ENCODE measurements around the gene PPP1R13B. TPM values are rescaled to one million over a fixed set of nuclear protein-coding genes. Genes with fewer than 3 reads are reported as not detected.

Gene PPP1R13B
- total RNA-seq, 1 donor, result 7.3 TPM

GRCh38 chr14:103698380-103699260, 148.8 kb downstream of the PPP1R13B start:
- no peak for DNase-seq (ENCODE audit: low read depth)
- H3K4me3 ChIP-seq (ENCODE audit: low read depth, low read length), result no peak overlapping the region
- TF ChIP-seq CTCF (IDR thresholded peaks at IDR 0.05; ENCODE audit: insufficient read depth, low read depth, low read length), result no peak

- no peak overlapping the region for H3K4me3 ChIP-seq (ENCODE audit: low read depth, low read length)
- TF ChIP-seq CTCF (IDR thresholded peaks at IDR 0.05; ENCODE audit: insufficient read depth, low read depth, low read length), result no peak
- DNase-seq (ENCODE audit: low read depth), result no peak
Observed at GRCh38 chr14:103697603-103698379, 149.6 kb downstream of the PPP1R13B start.

- no peak overlapping the region for H3K4me3 ChIP-seq (ENCODE audit: low read depth, low read length)
- no peak for TF ChIP-seq CTCF (IDR thresholded peaks at IDR 0.05; ENCODE audit: insufficient read depth, low read depth, low read length)
- DNase-seq (ENCODE audit: low read depth), result no peak
Observed at GRCh38 chr14:103697206-103697602, 150.2 kb downstream of the PPP1R13B start.

GRCh38 chr14:103696466-103697071, 150.8 kb downstream of the PPP1R13B start:
- no peak overlapping the region for H3K4me3 ChIP-seq (ENCODE audit: low read depth, low read length)
- no peak for TF ChIP-seq CTCF (IDR thresholded peaks at IDR 0.05; ENCODE audit: insufficient read depth, low read depth, low read length)
- peak; percentile 87 for DNase-seq (ENCODE audit: low read depth)

- no peak for DNase-seq (ENCODE audit: low read depth)
Observed at GRCh38 chr14:103696070-103696402, 151.3 kb downstream of the PPP1R13B start.

More at GRCh38 chr14:103696070-103696402, 151.3 kb downstream of the PPP1R13B start:
- no peak for TF ChIP-seq CTCF (IDR thresholded peaks at IDR 0.05; ENCODE audit: insufficient read depth, low read depth, low read length)
- H3K4me3 ChIP-seq (ENCODE audit: low read depth, low read length), result no peak overlapping the region
